ENCODE measurements around the gene HOXA6.

HOXA6 gene

GRCh38 chr7:27103489-27104226, 43.9 kb downstream of the HOXA6 start:
- no peaks in the 10 kb centered on the region for H3K4me1 ChIP-seq (ENCODE audit: insufficient read depth, low read length)
- no peaks in the 10 kb centered on the region for H3K36me3 ChIP-seq (ENCODE audit: insufficient read depth, low read length)
- H3K4me2 ChIP-seq (ENCODE audit: insufficient read depth, low read length): no peak overlapping the region
- H3K27me3 ChIP-seq (ENCODE audit: insufficient read depth, low read length, poor library complexity): no peaks in the 10 kb centered on the region
- H3K9me3 ChIP-seq (ENCODE audit: insufficient read depth, low read length, severe bottlenecking): no peaks in the 10 kb centered on the region
- H4K20me1 ChIP-seq (ENCODE audit: insufficient read depth, low read length): no peaks in the 10 kb centered on the region
- TF ChIP-seq, protein P1, sequence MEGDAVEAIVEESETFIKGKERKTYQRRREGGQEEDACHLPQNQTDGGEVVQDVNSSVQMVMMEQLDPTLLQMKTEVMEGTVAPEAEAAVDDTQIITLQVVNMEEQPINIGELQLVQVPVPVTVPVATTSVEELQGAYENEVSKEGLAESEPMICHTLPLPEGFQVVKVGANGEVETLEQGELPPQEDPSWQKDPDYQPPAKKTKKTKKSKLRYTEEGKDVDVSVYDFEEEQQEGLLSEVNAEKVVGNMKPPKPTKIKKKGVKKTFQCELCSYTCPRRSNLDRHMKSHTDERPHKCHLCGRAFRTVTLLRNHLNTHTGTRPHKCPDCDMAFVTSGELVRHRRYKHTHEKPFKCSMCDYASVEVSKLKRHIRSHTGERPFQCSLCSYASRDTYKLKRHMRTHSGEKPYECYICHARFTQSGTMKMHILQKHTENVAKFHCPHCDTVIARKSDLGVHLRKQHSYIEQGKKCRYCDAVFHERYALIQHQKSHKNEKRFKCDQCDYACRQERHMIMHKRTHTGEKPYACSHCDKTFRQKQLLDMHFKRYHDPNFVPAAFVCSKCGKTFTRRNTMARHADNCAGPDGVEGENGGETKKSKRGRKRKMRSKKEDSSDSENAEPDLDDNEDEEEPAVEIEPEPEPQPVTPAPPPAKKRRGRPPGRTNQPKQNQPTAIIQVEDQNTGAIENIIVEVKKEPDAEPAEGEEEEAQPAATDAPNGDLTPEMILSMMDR (IDR thresholded peaks at IDR 0.05; ENCODE audit: borderline replicate concordance, extremely low read depth, low read length, poor library complexity, severe bottlenecking): no peak
- no peak for TF ChIP-seq EZH2 (IDR thresholded peaks at IDR 0.05; ENCODE audit: borderline replicate concordance, low read depth, low read length, severe bottlenecking)
- H3K9ac ChIP-seq (ENCODE audit: low read depth, low read length): no peak overlapping the region
- H3K79me2 ChIP-seq (ENCODE audit: insufficient read depth, low read length): no peaks in the 10 kb centered on the region
- DNase-seq (no peak), ATAC-seq (ENCODE audit: insufficient read depth, low read depth) (no peak)
- no peak overlapping the region for H3K27ac ChIP-seq (ENCODE audit: low read length)
- H2AFZ ChIP-seq (ENCODE audit: low read depth, low read length): no peak overlapping the region
- no peak overlapping the region for H3K4me3 ChIP-seq (ENCODE audit: low read depth in 1 of 2, low read length in 2 of 2)

- Histone ChIP-seq H3K9ac (ENCODE audit: low read depth, low read length) (no peak within 1 kb of the TSS), H3K27ac (ENCODE audit: low read length) (no peak within 1 kb of the TSS), H3K4me1 (ENCODE audit: insufficient read depth, low read length) (no peaks in the 10 kb centered on the region), H3K9me3 (ENCODE audit: insufficient read depth, low read length, severe bottlenecking) (no peaks in the 10 kb centered on the region), H3K4me2 (ENCODE audit: insufficient read depth, low read length) (no peak within 1 kb of the TSS), H3K36me3 (ENCODE audit: insufficient read depth, low read length) (no peaks in the 10 kb centered on the region), H3K79me2 (ENCODE audit: insufficient read depth, low read length) (no peaks in the 10 kb centered on the region), H3K27me3 (ENCODE audit: insufficient read depth, low read length, poor library complexity) (no peaks in the 10 kb centered on the region), H2AFZ (ENCODE audit: low read depth, low read length) (no peak within 1 kb of the TSS), H3K4me3 (ENCODE audit: low read depth in 1 of 2, low read length in 2 of 2) (no peak within 1 kb of the TSS), H4K20me1 (ENCODE audit: insufficient read depth, low read length) (no peaks in the 10 kb centered on the region)
- no peak for DNase-seq
- no peak for ATAC-seq (ENCODE audit: insufficient read depth, low read depth)
- no peak for TF ChIP-seq EZH2 (IDR thresholded peaks at IDR 0.05; ENCODE audit: borderline replicate concordance, low read depth, low read length, severe bottlenecking)
Measured at GRCh38 chr7:27102581-27103442, 44.8 kb downstream of the HOXA6 start, which contains the start of gene HOXA2. TSS of gene HOXA2 (minus strand) at chr7:27102683. CDS start at chr7:27102500, 183 bp downstream.

DNA sequence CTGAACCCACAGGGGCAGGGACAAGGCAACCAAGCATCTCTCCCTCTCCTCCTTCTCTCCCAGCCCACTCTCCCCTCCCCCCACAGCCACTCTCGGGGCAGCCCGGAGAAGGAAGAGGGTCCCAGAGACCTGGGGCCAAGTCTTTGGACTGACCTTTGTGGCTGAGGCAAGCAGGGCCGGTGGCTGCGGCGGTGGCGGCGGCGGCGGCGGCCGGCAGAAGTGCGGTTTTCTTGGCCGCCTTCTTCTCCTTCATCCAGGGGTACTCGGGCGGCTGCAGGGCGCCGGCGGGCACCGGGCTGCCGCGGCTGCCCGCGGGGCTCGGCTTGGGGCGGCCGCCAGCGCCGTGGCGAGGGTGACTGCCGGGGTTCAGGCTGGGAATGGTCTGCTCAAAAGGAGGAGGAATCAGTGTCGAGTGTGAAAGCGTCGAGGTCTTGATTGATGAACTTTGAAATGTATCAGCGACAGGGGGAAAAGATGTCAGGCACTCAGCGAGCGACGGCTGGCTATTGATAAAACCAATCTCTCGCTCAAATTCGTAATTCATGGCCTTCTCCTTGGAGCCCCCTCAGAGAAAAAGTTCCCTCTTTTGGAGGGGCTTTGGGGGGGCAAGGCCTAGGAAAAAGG, 45.5 kb downstream of the HOXA6 start:
- H4K20me1 ChIP-seq (ENCODE audit: insufficient read depth, low read length): no peaks in the 10 kb centered on the region
- H3K27ac ChIP-seq (ENCODE audit: low read length): no peak overlapping the region
- no peak for ATAC-seq (ENCODE audit: insufficient read depth, low read depth)
- H3K9ac ChIP-seq (ENCODE audit: low read depth, low read length): no peak overlapping the region
- no peaks in the 10 kb centered on the region for H3K36me3 ChIP-seq (ENCODE audit: insufficient read depth, low read length)
- H2AFZ ChIP-seq (ENCODE audit: low read depth, low read length): no peak overlapping the region
- no peaks in the 10 kb centered on the region for H3K9me3 ChIP-seq (ENCODE audit: insufficient read depth, low read length, severe bottlenecking)
- no peak for DNase-seq
- no peaks in the 10 kb centered on the region for H3K4me1 ChIP-seq (ENCODE audit: insufficient read depth, low read length)
- no peak overlapping the region for H3K4me2 ChIP-seq (ENCODE audit: insufficient read depth, low read length)
- H3K27me3 ChIP-seq (ENCODE audit: insufficient read depth, low read length, poor library complexity): no peaks in the 10 kb centered on the region
- H3K4me3 ChIP-seq (ENCODE audit: low read depth in 1 of 2, low read length in 2 of 2): no peak overlapping the region
- H3K79me2 ChIP-seq (ENCODE audit: insufficient read depth, low read length): no peaks in the 10 kb centered on the region
- TF ChIP-seq, protein P1 (IDR thresholded peaks at IDR 0.05; ENCODE audit: borderline replicate concordance, extremely low read depth, low read length, poor library complexity, severe bottlenecking): no peak
- no peak for TF ChIP-seq EZH2 (IDR thresholded peaks at IDR 0.05; ENCODE audit: borderline replicate concordance, low read depth, low read length, severe bottlenecking)

Data from DND-41 (cell line).